ENCODE measurements around the gene SMC3. TPM values are rescaled to one million over a fixed set of nuclear protein-coding genes. Genes with fewer than 3 reads are reported as not detected.

The SMC3 gene
- total RNA-seq, 1 donor from 2014 or later: 20.9 TPM

DNA sequence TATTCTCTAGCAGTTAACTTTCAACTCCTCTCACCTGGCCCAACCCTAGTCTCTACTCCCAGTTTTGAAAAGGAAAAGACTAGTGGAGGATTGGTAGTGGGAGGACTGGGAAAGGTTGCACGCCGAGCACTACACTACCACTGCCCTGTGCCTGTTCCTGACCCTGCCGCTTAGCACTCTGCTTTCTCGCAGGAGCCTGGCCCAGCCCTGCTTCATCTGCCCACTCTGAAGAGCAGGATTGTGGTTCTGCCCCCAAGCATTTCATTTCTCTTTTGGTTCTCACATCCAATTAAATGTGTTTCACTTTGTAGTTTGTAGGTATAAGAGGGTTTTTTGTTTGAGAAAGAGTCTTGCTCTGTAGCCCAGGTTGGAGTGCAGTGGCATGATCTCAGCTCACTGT lies 45.1 kb downstream of the SMC3 start:
- no peaks in the 10 kb centered on the region for H3K9me3 ChIP-seq (replicated peaks)
- peaks cover 28% of the 10 kb centered on the region for H3K4me1 ChIP-seq
- TF ChIP-seq, protein P1, sequence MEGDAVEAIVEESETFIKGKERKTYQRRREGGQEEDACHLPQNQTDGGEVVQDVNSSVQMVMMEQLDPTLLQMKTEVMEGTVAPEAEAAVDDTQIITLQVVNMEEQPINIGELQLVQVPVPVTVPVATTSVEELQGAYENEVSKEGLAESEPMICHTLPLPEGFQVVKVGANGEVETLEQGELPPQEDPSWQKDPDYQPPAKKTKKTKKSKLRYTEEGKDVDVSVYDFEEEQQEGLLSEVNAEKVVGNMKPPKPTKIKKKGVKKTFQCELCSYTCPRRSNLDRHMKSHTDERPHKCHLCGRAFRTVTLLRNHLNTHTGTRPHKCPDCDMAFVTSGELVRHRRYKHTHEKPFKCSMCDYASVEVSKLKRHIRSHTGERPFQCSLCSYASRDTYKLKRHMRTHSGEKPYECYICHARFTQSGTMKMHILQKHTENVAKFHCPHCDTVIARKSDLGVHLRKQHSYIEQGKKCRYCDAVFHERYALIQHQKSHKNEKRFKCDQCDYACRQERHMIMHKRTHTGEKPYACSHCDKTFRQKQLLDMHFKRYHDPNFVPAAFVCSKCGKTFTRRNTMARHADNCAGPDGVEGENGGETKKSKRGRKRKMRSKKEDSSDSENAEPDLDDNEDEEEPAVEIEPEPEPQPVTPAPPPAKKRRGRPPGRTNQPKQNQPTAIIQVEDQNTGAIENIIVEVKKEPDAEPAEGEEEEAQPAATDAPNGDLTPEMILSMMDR (IDR thresholded peaks at IDR 0.05; ENCODE audit: borderline replicate concordance): no peak
- no peaks in the 10 kb centered on the region for H3K27me3 ChIP-seq (ENCODE audit: low read depth)
- intact Hi-C loops (cut with micrococcal nuclease): no loop called here
- peaks cover under 1% of the 10 kb centered on the region for H3K36me3 ChIP-seq
- no peak for DNase-seq
- H3K4me3 ChIP-seq: no peak overlapping the region
- no peak overlapping the region for H3K27ac ChIP-seq (replicated peaks)

DNA sequence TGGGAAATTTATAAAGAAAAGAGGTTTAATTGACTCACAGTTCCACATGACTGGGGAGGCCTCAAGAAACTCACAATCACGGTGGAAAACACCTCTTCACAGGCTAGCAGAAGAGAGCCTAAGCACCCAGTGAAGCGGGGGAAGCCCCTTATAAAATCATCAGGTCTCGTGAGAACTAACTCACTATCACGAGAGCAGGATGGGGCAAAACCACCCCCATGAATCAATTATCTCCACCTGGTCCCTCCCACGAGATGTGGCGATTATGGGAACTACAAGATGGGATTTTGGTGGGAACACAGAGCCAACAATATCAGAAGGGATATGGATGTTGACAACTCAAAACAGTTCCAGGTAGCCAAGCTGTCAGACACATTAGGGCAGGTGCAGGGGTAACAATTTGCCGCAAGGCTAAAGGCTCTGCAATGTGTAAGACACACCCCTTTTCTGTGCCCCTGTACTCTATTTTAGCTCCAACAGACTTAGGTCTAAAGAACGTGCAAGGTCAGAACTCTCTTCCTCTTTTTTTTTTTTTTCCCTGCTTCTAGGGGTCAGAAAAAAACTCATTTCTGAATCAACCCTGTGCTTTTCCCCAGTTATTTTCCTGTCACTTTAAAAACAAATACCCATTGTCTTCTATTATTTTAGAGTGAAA lies 46.0 kb downstream of the SMC3 start:
- intact Hi-C loops (cut with micrococcal nuclease): no loop called here
- H3K9me3 ChIP-seq (replicated peaks): no peaks in the 10 kb centered on the region
- H3K4me1 ChIP-seq: peaks cover 28% of the 10 kb centered on the region
- TF ChIP-seq, protein P1 (IDR thresholded peaks at IDR 0.05; ENCODE audit: borderline replicate concordance): no peak
- no peaks in the 10 kb centered on the region for H3K27me3 ChIP-seq (ENCODE audit: low read depth)
- no peaks in the 10 kb centered on the region for H3K36me3 ChIP-seq
- H3K4me3 ChIP-seq: no peak overlapping the region
- no peak for DNase-seq
- no peak overlapping the region for H3K27ac ChIP-seq (replicated peaks)

DNA sequence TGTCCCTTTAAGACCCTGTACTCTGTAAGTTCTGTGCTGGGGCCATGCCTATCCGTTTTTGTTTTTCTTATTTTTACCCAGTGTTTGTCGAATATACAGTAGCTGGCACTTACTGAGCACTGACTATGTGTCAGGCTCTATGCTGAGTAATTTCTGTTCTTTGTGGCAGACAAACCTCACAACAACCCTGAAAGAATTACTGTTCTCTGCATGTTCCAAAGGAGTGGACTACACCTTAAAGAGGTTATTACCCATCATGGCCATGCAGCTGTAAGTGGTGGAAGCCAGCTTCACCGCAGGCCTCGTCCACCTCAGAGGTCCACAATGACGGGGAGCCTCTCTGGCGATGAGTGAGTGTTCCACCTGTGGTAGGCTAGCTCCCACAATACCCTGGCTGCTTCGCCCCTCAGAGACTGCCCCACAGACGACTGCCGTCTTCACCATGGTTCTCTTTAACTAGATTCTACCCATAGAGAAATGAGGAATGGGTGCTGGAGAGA lies 46.6 kb downstream of the SMC3 start:
- no peaks in the 10 kb centered on the region for H3K36me3 ChIP-seq
- no peak for DNase-seq
- peaks cover 28% of the 10 kb centered on the region for H3K4me1 ChIP-seq
- no peaks in the 10 kb centered on the region for H3K9me3 ChIP-seq (replicated peaks)
- no peak overlapping the region for H3K4me3 ChIP-seq
- TF ChIP-seq, protein P1 (IDR thresholded peaks at IDR 0.05; ENCODE audit: borderline replicate concordance): no peak
- intact Hi-C loops (cut with micrococcal nuclease): no loop called here
- no peaks in the 10 kb centered on the region for H3K27me3 ChIP-seq (ENCODE audit: low read depth)
- no peak overlapping the region for H3K27ac ChIP-seq (replicated peaks)

GRCh38 chr10:110615057-110615747 lies 47.7 kb downstream of the SMC3 start:
- intact Hi-C loops (cut with micrococcal nuclease): no loop called here
- no peak overlapping the region for H3K4me3 ChIP-seq
- TF ChIP-seq, protein P1 (IDR thresholded peaks at IDR 0.05; ENCODE audit: borderline replicate concordance): no peak
- H3K4me1 ChIP-seq: peaks cover 20% of the 10 kb centered on the region
- no peak overlapping the region for H3K27ac ChIP-seq (replicated peaks)
- H3K36me3 ChIP-seq: no peaks in the 10 kb centered on the region
- no peaks in the 10 kb centered on the region for H3K9me3 ChIP-seq (replicated peaks)
- no peak for DNase-seq
- no peaks in the 10 kb centered on the region for H3K27me3 ChIP-seq (ENCODE audit: low read depth)

DNA sequence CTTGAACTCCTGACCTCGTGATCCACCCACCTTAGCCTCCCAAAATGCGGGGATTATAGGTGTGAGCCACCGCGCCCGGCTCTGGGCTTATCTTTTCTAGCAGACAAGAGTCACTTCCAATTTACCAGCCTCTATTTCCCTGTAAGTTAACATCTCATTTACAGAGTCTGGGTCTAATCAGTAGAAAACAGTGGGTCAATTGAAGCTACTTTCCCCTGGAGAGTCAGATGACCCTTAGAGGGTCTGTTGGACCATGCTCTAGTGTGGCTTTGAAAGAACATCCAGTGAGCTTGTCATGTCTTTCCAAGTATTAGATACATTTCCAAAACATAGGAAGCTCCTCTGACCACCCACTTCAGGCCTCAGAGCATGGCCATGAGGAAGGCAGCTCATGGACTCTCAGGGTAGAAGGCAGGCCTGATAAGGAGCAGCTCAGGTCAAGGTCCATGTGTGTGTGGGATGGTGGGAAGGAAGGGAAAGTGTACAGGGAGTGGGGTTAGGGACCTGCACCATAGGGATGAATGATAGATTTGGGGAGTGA lies 49.1 kb downstream of the SMC3 start:
- H3K4me1 ChIP-seq: peaks cover 12% of the 10 kb centered on the region
- no peak overlapping the region for H3K27ac ChIP-seq (replicated peaks)
- DNase-seq: no peak
- no peaks in the 10 kb centered on the region for H3K36me3 ChIP-seq
- H3K27me3 ChIP-seq (ENCODE audit: low read depth): no peaks in the 10 kb centered on the region
- intact Hi-C loops (cut with micrococcal nuclease): no loop called here
- H3K4me3 ChIP-seq: no peak overlapping the region
- H3K9me3 ChIP-seq (replicated peaks): peaks cover 7% of the 10 kb centered on the region
- TF ChIP-seq, protein P1 (IDR thresholded peaks at IDR 0.05; ENCODE audit: borderline replicate concordance): no peak
